K562 (cell line): ENCODE results near the gene ADARB2. TPM values are rescaled to one million over a fixed set of nuclear protein-coding genes. Genes with fewer than 3 reads are reported as not detected.

Experiments
- ATAC-seq: fragments of 200-7000 bp; cut with Tn5 transposase; 3 replicates; pipeline ENCODE4 v1.9.1; 2020; ENCODE audit warnings: moderate library complexity
- BruUV-seq: library from RNA; stranded (reverse); fragments of 400-500 nt; replicated peaks from 2 replicates; lab custom pipeline; 2021; lab: Mats Ljungman, UMichigan
- CTCF ChIA-PET: fragments of 300-600 bp; formaldehyde crosslinking; extraction: SDS; loops from one replicate; lab custom pipeline; 2021; ENCODE audit warnings: low intra/inter-chr PET ratio; lab: Yijun Ruan, JAX
- POLR2A ChIA-PET: fragments of 300-600, 350-650 bp; sonication (Branson Sonifier 250); formaldehyde crosslinking; extraction: SDS; loops from one replicate; lab custom pipeline; 2021; ENCODE audit warnings: antibody characterized with exemption, inconsistent platforms; lab: Yijun Ruan, JAX
- DNase-seq, 4 experiments: peaks; one replicate each; pipeline versions ENCODE4 v3.0.0 to v3.0.0-alpha.2; 2011 to 2018; ENCODE audit warnings: low spot score in 3 of 4, mixed read lengths in 3 of 4; ENCODE audit errors: extremely low read depth in 1 of 4
- FAIRE-seq: peaks from 2 replicates; lab custom pipeline; 2011; peaks lifted over from hg19 to GRCh38; lab: Jason Lieb, UNC
- H2AFZ ChIP-seq: 2 replicates; pipeline ENCODE4 v1.6.0; 2011; ENCODE audit warnings: low read depth, low read length, control low read depth, inconsistent platforms
- H3K27ac ChIP-seq: fragments of 200-600 bp; 3 replicates; pipeline ENCODE4 v1.8.0; 2011; ENCODE audit warnings: low read depth, mild to moderate bottlenecking, control low read depth, inconsistent platforms, low read length, moderate library complexity, mixed read lengths; ENCODE audit errors: extremely low read depth
- H3K27me3 ChIP-seq, 2 experiments: fragments of 300-600 bp in 1 of 2; 2 replicates in 1 of 2; 3 replicates in 1 of 2; pipeline versions ENCODE4 v1.6.0 to v1.8.0; 2011; ENCODE audit warnings: inconsistent platforms in 2 of 2, low read length in 2 of 2, mild to moderate bottlenecking in 1 of 2, mixed read lengths in 1 of 2, moderate library complexity in 1 of 2; ENCODE audit not compliant: control insufficient read depth in 2 of 2, insufficient read depth in 2 of 2
- H3K36me3 ChIP-seq: fragments of 300-600 bp; 3 replicates; pipeline ENCODE4 v1.8.0; 2011; ENCODE audit warnings: mild to moderate bottlenecking, low read length, inconsistent platforms; ENCODE audit not compliant: control insufficient read depth, insufficient read depth
- H3K4me1 ChIP-seq, 2 experiments: fragments of 200-600 bp in 1 of 2; replicated peaks in 1 of 2; 2 replicates in 1 of 2; 3 replicates in 1 of 2; pipeline versions ENCODE4 v1.5.1 to v1.8.0; 2011; ENCODE audit warnings: inconsistent platforms in 2 of 2, low read length in 2 of 2, mild to moderate bottlenecking in 1 of 2, mixed read lengths in 1 of 2, moderate library complexity in 1 of 2; ENCODE audit not compliant: control insufficient read depth in 2 of 2, insufficient read depth in 2 of 2
- H3K4me2 ChIP-seq: 2 replicates; pipeline ENCODE4 v1.6.1; 2011; ENCODE audit warnings: low read length, control low read depth, inconsistent platforms, mixed read lengths; ENCODE audit not compliant: insufficient read depth
- H3K4me3 ChIP-seq: fragments of 200-600 bp; sonication (generic), shearing (Covaris generic); 2 replicates; pipeline ENCODE4 v1.5.1; 2016; ENCODE audit warnings: control low read depth, inconsistent platforms
- H3K79me2 ChIP-seq: fragments of 200-600 bp; 3 replicates; pipeline ENCODE4 v1.8.0; 2011; ENCODE audit warnings: low read length, inconsistent platforms; ENCODE audit not compliant: control insufficient read depth, insufficient read depth
- H3K9ac ChIP-seq, 2 experiments: 2 replicates each; pipeline versions ENCODE4 v1.6.0 to v1.6.1; 2011; ENCODE audit warnings: low read depth in 2 of 2, low read length in 2 of 2, control low read depth in 1 of 2, inconsistent platforms in 1 of 2, mild to moderate bottlenecking in 1 of 2, mixed read lengths in 1 of 2; ENCODE audit not compliant: insufficient read depth in 1 of 2
- H3K9me1 ChIP-seq: one replicate; pipeline ENCODE4 v1.6.0; 2011; ENCODE audit warnings: inconsistent platforms, mild to moderate bottlenecking, low read length, moderate library complexity; ENCODE audit not compliant: control insufficient read depth, insufficient read depth
- H3K9me3 ChIP-seq: replicated peaks from 2 replicates; pipeline ENCODE4 v1.5.1; 2011; ENCODE audit warnings: low read depth, low read length, inconsistent platforms; ENCODE audit not compliant: control insufficient read depth, insufficient read depth
- H4K20me1 ChIP-seq: replicated peaks from 2 replicates; pipeline ENCODE4 v1.6.1; 2011; ENCODE audit warnings: low read length, inconsistent platforms, mixed read lengths; ENCODE audit not compliant: control insufficient read depth, insufficient read depth
- FOXJ3 ChIP-seq: sonication (generic); formaldehyde crosslinking; IDR thresholded peaks from 2 replicates; pipeline ENCODE4 v1.4.0; 2020; ENCODE audit warnings: mild to moderate bottlenecking, missing genetic modification reagents
- ID3 ChIP-seq, 2 experiments: fragments of 250-450 bp in 1 of 2; fragments of 450-650 bp in 1 of 2; sonication (Bioruptor Pico) in 1 of 2; IDR thresholded peaks; 2 replicates each; pipeline versions ENCODE4 v1.6.1 to v1.8.0; 2016 to 2021; ENCODE audit warnings: mild to moderate bottlenecking in 2 of 2, moderate library complexity in 2 of 2, missing compliant biosample characterization in 1 of 2, missing genetic modification characterization in 1 of 2
- ILK ChIP-seq: fragments of 450-650 bp; IDR thresholded peaks from 2 replicates; pipeline ENCODE4 v1.6.1; 2016; ENCODE audit warnings: missing genetic modification characterization, low read depth, mild to moderate bottlenecking, missing compliant biosample characterization, moderate library complexity, borderline replicate concordance
- LARP7 ChIP-seq: fragments of 450-650 bp; IDR thresholded peaks from 2 replicates; pipeline ENCODE4 v1.6.1; 2016
- MCM5 ChIP-seq: fragments of 450-650 bp; IDR thresholded peaks from 2 replicates; pipeline ENCODE4 v1.6.1; 2016; ENCODE audit warnings: low read depth
- RBM17 ChIP-seq: fragments of 200-400 bp; formaldehyde crosslinking; IDR thresholded peaks from 2 replicates; pipeline ENCODE4 v1.6.1; 2017; ENCODE audit warnings: low read depth, mild to moderate bottlenecking, low read length, borderline replicate concordance
- ZBTB17 ChIP-seq: fragments of 450-650 bp; formaldehyde crosslinking; IDR thresholded peaks from 2 replicates; pipeline ENCODE4 v1.4.0; 2020; ENCODE audit warnings: mild to moderate bottlenecking
- ZNF408 ChIP-seq: fragments of 250-450 bp; sonication (Bioruptor Pico); IDR thresholded peaks from 2 replicates; pipeline ENCODE4 v1.4.0; 2020; ENCODE audit warnings: low read depth, mild to moderate bottlenecking, moderate library complexity
- WGBS: fragments of 100-300 bp; shearing (Covaris generic); methylation state at CpG from one replicate; pipeline ENCODE4 v1.1.6; 2016; ENCODE audit warnings: low coverage, mixed read lengths; ENCODE audit not compliant: insufficient coverage; ENCODE audit errors: missing lambda C conversion rate; 5-methylcytosine and 5-hydroxymethylcytosine counted together
- in situ Hi-C: fragments of 300-500 bp; cut with MboI; formaldehyde crosslinking; loops from 4 replicates; pipeline ENCODE4 v1.15.0; 2018; ENCODE audit warnings: inconsistent platforms, mixed read lengths
- intact Hi-C: fragments of 100-400 bp; cut with micrococcal nuclease; formaldehyde crosslinking; loops from 2 replicates; pipeline ENCODE4 v1.14.2; 2022
- polyA plus RNA-seq, 8 experiments: library from polyadenylated mRNA; depleted of rRNA in 4 of 8; stranded (reverse) in 5 of 8; unstranded in 3 of 8; fragments of >200 nt; fragmentation: Nextera tagmentation in 2 of 8; fragmentation: Illumina TruSeq in 1 of 8; extraction: Ambion mirVana in 2 of 8; extraction: Trizol in 1 of 8; gene quantifications; 2 replicates each; pipeline versions ENCODE4 v1.2.1 to v1.2.3, GENCODE V29; 2011 to 2014; ENCODE audit warnings: inconsistent platforms in 1 of 8, missing spikeins in 1 of 8
- total RNA-seq, 7 experiments: library from RNA; depleted of rRNA in 6 of 7; stranded (reverse); fragments of >200 nt in 6 of 7; fragmentation: Illumina TruSeq in 2 of 7; extraction: Trizol in 2 of 7; gene quantifications; 2 replicates each; pipeline versions ENCODE4 v1.2.1 to v1.2.3, GENCODE V29; 2011 to 2021; ENCODE audit warnings: low replicate concordance in 1 of 7

ADARB2 gene
- total and polyA plus RNA-seq, 9 of the 15 experiments (the other 6 are each of a cell fraction or from before 2014, with no cell fraction given) = not detected

- 6% methylated on average over 21 of the region's 23 CpGs for WGBS
- FAIRE-seq = no peak
- Histone ChIP-seq H3K4me3 (no peak overlapping the region), H3K27ac (no peak overlapping the region), H3K4me1 (peaks cover 0 to 6% of the 10 kb centered on the region in 2 experiments; a peak in 2 of 5 replicates), H3K9me3 (no peaks in the 10 kb centered on the region), H3K27me3 (peaks cover 45 to 87% of the 10 kb centered on the region in 2 experiments), H3K36me3 (no peaks in the 10 kb centered on the region), H4K20me1 (peaks cover 28% of the 10 kb centered on the region), H3K9ac (no peak overlapping the region)
- ChIA-PET POLR2A (no interaction called here), CTCF (no interaction called here)
- intact Hi-C loops = no loop called here
- DNase-seq = no peak
- ATAC-seq = no peak
- BruUV-seq = no TSS peak
- in situ Hi-C loops = no loop called here
- TF ChIP-seq ID3 (CRISPR knock-in tag; IDR thresholded peaks at IDR 0.05) (no peak), ID3 (tag; IDR thresholded peaks at IDR 0.05) (no peak), ZNF408 (CRISPR knock-in tag) (no peak), MCM5 (no peak), ZBTB17 (CRISPR knock-in tag) (no peak), LARP7 (no peak), RBM17 (no peak), ILK (tag) (no peak), FOXJ3 (CRISPR knock-in tag) (no peak)
- TF ChIP-seq, all 486 proteins: peak for 0
- Histone ChIP-seq H3K9me1 (peaks cover 6% of the 10 kb centered on the region), H3K79me2 (no peaks in the 10 kb centered on the region), H2AFZ (no peak overlapping the region), H3K4me2 (no peak overlapping the region)
Observed at GRCh38 chr10:1175956-1176565, 561.3 kb downstream of the ADARB2 start.
